Measurements from ENCODE around the gene BACH2. TPM values are rescaled to one million over a fixed set of nuclear protein-coding genes. Genes with fewer than 3 reads are reported as not detected.

Gene BACH2
- polyA plus RNA-seq, 1 donor (not counting 4 experiments of a cell fraction or from before 2014, with no cell fraction given) = 0.50 TPM

DNA sequence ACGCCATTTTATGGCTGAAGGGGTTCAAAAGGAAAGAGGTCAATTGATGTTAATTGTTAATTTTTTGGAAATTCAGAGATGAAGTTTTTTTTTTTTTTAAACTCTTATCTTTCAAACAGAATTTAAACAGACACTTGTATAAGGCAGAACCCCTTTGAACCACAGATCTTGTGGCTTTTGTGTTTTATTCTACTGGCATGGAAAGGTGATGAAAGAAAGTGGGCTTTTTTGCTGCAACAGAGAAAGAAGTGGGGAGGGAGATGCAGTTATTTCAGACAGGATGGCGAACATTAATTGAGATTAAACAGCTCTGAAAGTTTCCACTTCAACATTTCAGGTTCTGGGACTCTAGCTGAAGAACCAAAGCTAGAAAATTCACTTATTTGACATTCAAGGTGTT, 201.5 kb downstream of the BACH2 start:
- H3K9ac ChIP-seq (ENCODE audit: control insufficient read depth, extremely low read depth, insufficient read depth, low read length) = no peak overlapping the region
- dilution Hi-C loops (cut with MboI; ENCODE audit: extremely low pct_ligation_motif_present, low sequenced_read_pairs) = no loop called here

DNA sequence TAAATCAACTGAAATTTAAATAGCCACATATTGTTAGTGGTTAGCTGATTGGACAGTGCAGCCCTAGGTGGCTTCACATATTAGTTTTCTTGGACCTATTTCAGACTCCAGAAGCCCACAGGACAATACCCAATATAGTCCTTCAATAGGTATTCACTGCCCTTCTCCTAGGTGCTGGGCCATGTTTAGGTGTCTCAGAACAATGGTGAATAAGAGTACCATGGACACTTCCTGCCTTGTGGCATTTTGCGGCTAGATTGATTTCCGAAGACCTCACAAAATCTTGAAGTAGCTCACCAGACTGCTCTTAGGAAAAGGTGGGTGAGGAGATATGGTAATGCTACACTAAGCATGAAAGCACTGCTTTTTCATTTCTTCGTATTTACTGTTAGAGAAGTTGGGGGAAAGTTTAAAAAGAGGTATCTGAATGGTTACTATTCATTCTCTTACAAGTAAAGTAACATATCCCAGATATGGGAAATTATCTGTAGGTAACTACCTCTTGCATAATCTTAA, 203.0 kb downstream of the BACH2 start:
- FAIRE-seq (no peak), DNase-seq (ENCODE audit: low read depth, low spot score) (no peak)
- Histone ChIP-seq H3K4me2 (ENCODE audit: control insufficient read depth, extremely low read depth, insufficient read depth, low read depth, low read length) (no peak overlapping the region), H3K9me1 (ENCODE audit: control insufficient read depth, extremely low read depth, insufficient read depth, low read length) (peaks cover 2% of the 10 kb centered on the region), H3K4me1 (ENCODE audit: control insufficient read depth, extremely low read depth, insufficient read depth, low read length) (peaks cover 24% of the 10 kb centered on the region), H3K27ac (ENCODE audit: control insufficient read depth, insufficient read depth, low read length) (no peak overlapping the region), H3K36me3 (ENCODE audit: control insufficient read depth in 2 of 2, extremely low read depth in 1 of 2, insufficient read depth in 2 of 2, low read length in 2 of 2) (no peaks in the 10 kb centered on the region), H2AFZ (ENCODE audit: control insufficient read depth, low read length) (no peak overlapping the region), H3K9ac (ENCODE audit: control insufficient read depth, extremely low read depth, insufficient read depth, low read length) (no peak overlapping the region), H3K9me3 (ENCODE audit: control insufficient read depth, low read depth, low read length) (no peaks in the 10 kb centered on the region), H3K27me3 (ENCODE audit: control insufficient read depth, extremely low read depth, insufficient read depth, low read length) (no peaks in the 10 kb centered on the region), H3K4me3 (ENCODE audit: control insufficient read depth in 2 of 3, extremely low read depth in 1 of 3, insufficient read depth in 2 of 3, low read depth in 1 of 3, low read length in 3 of 3) (no peak overlapping the region), H3K79me2 (ENCODE audit: control insufficient read depth, insufficient read depth, low read length) (no peaks in the 10 kb centered on the region), H4K20me1 (ENCODE audit: control insufficient read depth, extremely low read depth, insufficient read depth, low read length) (no peaks in the 10 kb centered on the region)
- TF ChIP-seq EZH2 (IDR thresholded peaks at IDR 0.05; ENCODE audit: low read length) = no peak
- no peak for TF ChIP-seq CTCF (optimal IDR thresholded peaks at IDR 0.05 in 1 of 3, IDR thresholded peaks at IDR 0.05 in 1 of 3, conservative IDR thresholded peaks at IDR 0.05 in 1 of 3; ENCODE audit: extremely low read depth in 1 of 3, insufficient read depth in 2 of 3, low read length in 3 of 3)
- dilution Hi-C loops (cut with MboI; ENCODE audit: extremely low pct_ligation_motif_present, low sequenced_read_pairs) = no loop called here

More for the DNA sequence above, 201.5 kb downstream of the BACH2 start:
- no peaks in the 10 kb centered on the region for H3K79me2 ChIP-seq (ENCODE audit: control insufficient read depth, insufficient read depth, low read length)
- DNase-seq (ENCODE audit: low read depth, low spot score) (no peak), FAIRE-seq (no peak)
- H3K36me3 ChIP-seq (ENCODE audit: control insufficient read depth in 2 of 2, extremely low read depth in 1 of 2, insufficient read depth in 2 of 2, low read length in 2 of 2) = no peaks in the 10 kb centered on the region
- H3K27ac ChIP-seq (ENCODE audit: control insufficient read depth, insufficient read depth, low read length) = no peak overlapping the region
- TF ChIP-seq CTCF (optimal IDR thresholded peaks at IDR 0.05 in 1 of 3, IDR thresholded peaks at IDR 0.05 in 1 of 3, conservative IDR thresholded peaks at IDR 0.05 in 1 of 3; ENCODE audit: extremely low read depth in 1 of 3, insufficient read depth in 2 of 3, low read length in 3 of 3) = no peak
- no peak for TF ChIP-seq EZH2 (IDR thresholded peaks at IDR 0.05; ENCODE audit: low read length)
- no peak overlapping the region for H2AFZ ChIP-seq (ENCODE audit: control insufficient read depth, low read length)
- H3K27me3 ChIP-seq (ENCODE audit: control insufficient read depth, extremely low read depth, insufficient read depth, low read length) = no peaks in the 10 kb centered on the region
- H3K9me3 ChIP-seq (ENCODE audit: control insufficient read depth, low read depth, low read length) = no peaks in the 10 kb centered on the region
- H4K20me1 ChIP-seq (ENCODE audit: control insufficient read depth, extremely low read depth, insufficient read depth, low read length) = no peaks in the 10 kb centered on the region
- H3K9me1 ChIP-seq (ENCODE audit: control insufficient read depth, extremely low read depth, insufficient read depth, low read length) = no peaks in the 10 kb centered on the region
- peaks cover 33% of the 10 kb centered on the region for H3K4me1 ChIP-seq (ENCODE audit: control insufficient read depth, extremely low read depth, insufficient read depth, low read length)
- H3K4me3 ChIP-seq (ENCODE audit: control insufficient read depth in 2 of 3, extremely low read depth in 1 of 3, insufficient read depth in 2 of 3, low read depth in 1 of 3, low read length in 3 of 3) = no peak overlapping the region
- no peak overlapping the region for H3K4me2 ChIP-seq (ENCODE audit: control insufficient read depth, extremely low read depth, insufficient read depth, low read depth, low read length)

Measured in keratinocyte (primary cell).